ENCODE results near the gene SNX17. TPM values are rescaled to one million over a fixed set of nuclear protein-coding genes. Genes with fewer than 3 reads are reported as not detected.

SNX17 gene
- total and polyA plus RNA-seq, 2 of the 13 experiments (the other 11 are each of a cell fraction or from before 2014, with no cell fraction given): 75.0 to 109 TPM

DNA sequence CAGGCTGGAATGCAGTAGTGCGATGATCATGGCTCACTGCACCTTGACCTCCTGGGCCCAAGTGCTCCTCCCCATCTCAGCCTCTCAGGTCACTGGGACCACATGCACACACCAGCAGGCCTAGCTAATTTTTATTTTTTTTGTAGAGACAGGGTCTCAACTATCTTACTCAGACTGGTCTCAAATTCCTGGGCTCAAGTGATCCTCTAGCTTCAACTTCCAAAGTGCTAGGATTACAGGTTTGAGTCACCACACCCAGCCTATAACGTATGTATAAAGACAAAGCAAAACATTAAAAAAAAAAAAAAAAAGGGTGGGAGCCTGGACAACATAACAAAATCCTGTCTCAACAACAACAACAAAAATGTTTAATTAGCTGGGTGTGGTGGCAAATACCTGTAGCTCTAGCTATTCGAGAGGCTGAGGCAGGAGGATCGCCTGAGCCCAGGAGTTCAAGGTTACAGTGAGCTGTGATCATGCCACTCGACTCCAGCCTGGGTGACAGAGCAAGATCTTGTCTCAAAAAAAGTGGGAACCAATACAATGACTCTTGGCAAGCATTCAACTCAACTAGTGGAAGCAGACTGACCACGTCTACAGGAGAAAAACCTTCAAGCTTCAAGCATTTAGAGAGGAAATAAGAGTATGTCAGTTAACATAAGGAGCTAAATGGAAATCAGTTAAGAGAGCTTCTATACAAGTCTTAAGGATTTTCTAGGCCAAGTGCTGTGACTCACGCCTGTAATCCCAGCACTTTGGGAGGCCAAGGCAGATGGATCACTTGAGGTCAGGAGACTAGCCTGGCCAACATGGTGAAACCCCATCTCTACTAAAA is 16.4 kb upstream of the SNX17 start (continued):
- TF ChIP-seq ZNF574 (CRISPR knock-in tag; IDR thresholded peaks at IDR 0.05) (peak; percentile 36), NR3C1 (CRISPR knock-in tag; IDR thresholded peaks at IDR 0.05) (no peak), MTA3 (CRISPR knock-in tag; IDR thresholded peaks at IDR 0.05) (no peak), HMG20A (CRISPR knock-in tag; IDR thresholded peaks at IDR 0.05; ENCODE audit: borderline replicate concordance) (peak; percentile 42; the same call in 1 of the 2 replicates), NAIF1 (CRISPR knock-in tag; IDR thresholded peaks at IDR 0.05; ENCODE audit: borderline replicate concordance) (0 out of 2 replicates have a peak, but pooled peaks have one; percentile 39), ZNF691 (CRISPR knock-in tag; IDR thresholded peaks at IDR 0.05; ENCODE audit: borderline replicate concordance, low read depth) (peak; percentile 11; the same call in 1 of the 2 replicates), ZNF790 (CRISPR knock-in tag; IDR thresholded peaks at IDR 0.05; ENCODE audit: borderline replicate concordance) (no peak), GLMP (CRISPR knock-in tag; IDR thresholded peaks at IDR 0.05; ENCODE audit: borderline replicate concordance) (no peak), PHB2 (IDR thresholded peaks at IDR 0.05; ENCODE audit: partially characterized antibody) (no peak), ZNF564 (CRISPR knock-in tag; IDR thresholded peaks at IDR 0.05) (no peak), TAF15 (IDR thresholded peaks at IDR 0.05; ENCODE audit: low read depth, low read length, poor library complexity, severe bottlenecking) (no peak), FOXC1 (CRISPR knock-in tag; IDR thresholded peaks at IDR 0.05; ENCODE audit: borderline replicate concordance) (no peak; the same call in 1 of the 2 replicates), CCAR2 (optimal IDR thresholded peaks at IDR 0.05; ENCODE audit: low read depth, low read length) (no peak), FOXP1 (IDR thresholded peaks at IDR 0.05) (peak; percentile 65), FOXP1 (CRISPR knock-in tag; IDR thresholded peaks at IDR 0.05) (0 out of 2 replicates have a peak, but pooled peaks have one; percentile 23), ZSCAN25 (CRISPR knock-in tag; IDR thresholded peaks at IDR 0.05) (no peak)
- TF ChIP-seq, protein P1, sequence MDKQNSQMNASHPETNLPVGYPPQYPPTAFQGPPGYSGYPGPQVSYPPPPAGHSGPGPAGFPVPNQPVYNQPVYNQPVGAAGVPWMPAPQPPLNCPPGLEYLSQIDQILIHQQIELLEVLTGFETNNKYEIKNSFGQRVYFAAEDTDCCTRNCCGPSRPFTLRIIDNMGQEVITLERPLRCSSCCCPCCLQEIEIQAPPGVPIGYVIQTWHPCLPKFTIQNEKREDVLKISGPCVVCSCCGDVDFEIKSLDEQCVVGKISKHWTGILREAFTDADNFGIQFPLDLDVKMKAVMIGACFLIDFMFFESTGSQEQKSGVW (CRISPR knock-in tag; IDR thresholded peaks at IDR 0.05; ENCODE audit: borderline replicate concordance): no peak
- TF ChIP-seq, protein P2, sequence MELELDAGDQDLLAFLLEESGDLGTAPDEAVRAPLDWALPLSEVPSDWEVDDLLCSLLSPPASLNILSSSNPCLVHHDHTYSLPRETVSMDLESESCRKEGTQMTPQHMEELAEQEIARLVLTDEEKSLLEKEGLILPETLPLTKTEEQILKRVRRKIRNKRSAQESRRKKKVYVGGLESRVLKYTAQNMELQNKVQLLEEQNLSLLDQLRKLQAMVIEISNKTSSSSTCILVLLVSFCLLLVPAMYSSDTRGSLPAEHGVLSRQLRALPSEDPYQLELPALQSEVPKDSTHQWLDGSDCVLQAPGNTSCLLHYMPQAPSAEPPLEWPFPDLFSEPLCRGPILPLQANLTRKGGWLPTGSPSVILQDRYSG (CRISPR knock-in tag; IDR thresholded peaks at IDR 0.05): no peak
- TF ChIP-seq, protein P3, sequence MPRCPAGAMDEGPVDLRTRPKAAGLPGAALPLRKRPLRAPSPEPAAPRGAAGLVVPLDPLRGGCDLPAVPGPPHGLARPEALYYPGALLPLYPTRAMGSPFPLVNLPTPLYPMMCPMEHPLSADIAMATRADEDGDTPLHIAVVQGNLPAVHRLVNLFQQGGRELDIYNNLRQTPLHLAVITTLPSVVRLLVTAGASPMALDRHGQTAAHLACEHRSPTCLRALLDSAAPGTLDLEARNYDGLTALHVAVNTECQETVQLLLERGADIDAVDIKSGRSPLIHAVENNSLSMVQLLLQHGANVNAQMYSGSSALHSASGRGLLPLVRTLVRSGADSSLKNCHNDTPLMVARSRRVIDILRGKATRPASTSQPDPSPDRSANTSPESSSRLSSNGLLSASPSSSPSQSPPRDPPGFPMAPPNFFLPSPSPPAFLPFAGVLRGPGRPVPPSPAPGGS (CRISPR knock-in tag; IDR thresholded peaks at IDR 0.05): no peak

All from HepG2 (cell line).